IMR-90 (cell line): ENCODE results near the gene STEAP3. TPM values are rescaled to one million over a fixed set of nuclear protein-coding genes. Genes with fewer than 3 reads are reported as not detected.

ENCODE experiments used
- ATAC-seq: fragments of 200-7000 bp; cut with Tn5 transposase; 2 replicates; pipeline ENCODE4 v1.9.1; 2020; ENCODE audit warnings: low read depth, mild to moderate bottlenecking, moderate library complexity
- BruUV-seq: library from RNA; stranded (reverse); fragments of 400-500 nt; replicated peaks from 2 replicates; lab custom pipeline; 2021; lab: Mats Ljungman, UMichigan
- CTCF ChIA-PET: fragments of 300-600 bp; formaldehyde crosslinking; extraction: SDS; loops from one replicate; lab custom pipeline; 2021; ENCODE audit warnings: antibody characterized with exemption; lab: Yijun Ruan, JAX
- POLR2A ChIA-PET: fragments of 300-600 bp; sonication (Branson Sonifier 250); formaldehyde crosslinking; loops from one replicate; lab custom pipeline; 2022; ENCODE audit warnings: antibody characterized with exemption; ENCODE audit not compliant: unreplicated experiment; lab: Charles Lee
- DNase-seq: peaks from one replicate; pipeline ENCODE4 v3.0.0; 2013
- H2AFZ ChIP-seq: replicated peaks from 2 replicates; pipeline ENCODE3; 2013; ENCODE audit warnings: low read length, mild to moderate bottlenecking; ENCODE audit not compliant: poor library complexity
- H2AK5ac ChIP-seq: 2 replicates; pipeline ENCODE4 v1.6.1; 2013; ENCODE audit warnings: low read depth, low read length, inconsistent platforms
- H2AK9ac ChIP-seq: replicated peaks from 2 replicates; pipeline ENCODE3; 2013; ENCODE audit warnings: mild to moderate bottlenecking, low read depth, low read length, moderate library complexity; ENCODE audit not compliant: poor library complexity
- H2BK120ac ChIP-seq: 2 replicates; pipeline ENCODE4 v1.6.1; 2013; ENCODE audit warnings: low read depth, low read length, inconsistent platforms
- H2BK15ac ChIP-seq: 3 replicates; pipeline ENCODE4 v1.6.1; 2013; ENCODE audit warnings: low read depth, low read length, inconsistent platforms
- H2BK20ac ChIP-seq: 2 replicates; pipeline ENCODE4 v1.6.1; 2013; ENCODE audit warnings: low read depth, mild to moderate bottlenecking, inconsistent platforms, low read length, moderate library complexity
- H2BK5ac ChIP-seq: 2 replicates; pipeline ENCODE4 v1.6.1; 2013; ENCODE audit warnings: mild to moderate bottlenecking, low read depth, low read length, inconsistent platforms; ENCODE audit not compliant: poor library complexity, severe bottlenecking
- H3K14ac ChIP-seq: replicated peaks from 2 replicates; pipeline ENCODE4 v1.6.1; 2013; ENCODE audit warnings: low read depth, low read length, inconsistent platforms
- H3K18ac ChIP-seq: 2 replicates; pipeline ENCODE4 v1.6.1; 2013; ENCODE audit warnings: low read depth, low read length, control low read depth
- H3K23ac ChIP-seq: 2 replicates; pipeline ENCODE4 v1.6.1; 2013; ENCODE audit warnings: low read depth, low read length, inconsistent platforms
- H3K27ac ChIP-seq: 2 replicates; pipeline ENCODE4 v1.5.1; 2013; ENCODE audit warnings: mild to moderate bottlenecking, control low read depth, low read length; ENCODE audit not compliant: insufficient read depth
- H3K27me3 ChIP-seq: 2 replicates; pipeline ENCODE4 v1.6.1; 2013; ENCODE audit warnings: low read length; ENCODE audit not compliant: control insufficient read depth, insufficient read depth
- H3K36me3 ChIP-seq: 2 replicates; pipeline ENCODE4 v1.6.1; 2013; ENCODE audit warnings: low read length, mixed read lengths; ENCODE audit not compliant: control insufficient read depth, insufficient read depth
- H3K4ac ChIP-seq: 2 replicates; pipeline ENCODE4 v1.6.1; 2013; ENCODE audit warnings: low read depth, low read length, inconsistent platforms
- H3K4me1 ChIP-seq: 2 replicates; pipeline ENCODE4 v1.6.1; 2013; ENCODE audit warnings: low read length, mixed read lengths; ENCODE audit not compliant: control insufficient read depth, insufficient read depth
- H3K4me2 ChIP-seq: 2 replicates; pipeline ENCODE4 v1.6.1; 2013; ENCODE audit warnings: low read depth, mild to moderate bottlenecking, control low read depth, low read length, moderate library complexity
- H3K4me3 ChIP-seq: 2 replicates; pipeline ENCODE4 v1.5.1; 2013; ENCODE audit warnings: low read depth, mild to moderate bottlenecking, control low read depth, low read length, moderate library complexity; ENCODE audit not compliant: insufficient read depth
- H3K56ac ChIP-seq: 2 replicates; pipeline ENCODE4 v1.6.1; 2013; ENCODE audit warnings: low read length, inconsistent platforms; ENCODE audit not compliant: insufficient read depth; ENCODE audit errors: extremely low read depth
- H3K79me1 ChIP-seq, 2 experiments: 2 replicates each; pipeline ENCODE4 v1.6.1; 2013; ENCODE audit warnings: low read length in 2 of 2, inconsistent platforms in 1 of 2, low read depth in 1 of 2
- H3K9ac ChIP-seq: 2 replicates; pipeline ENCODE4 v1.6.1; 2013; ENCODE audit warnings: low read depth, low read length, control low read depth
- H3K9me1 ChIP-seq: 2 replicates; pipeline ENCODE4 v1.6.1; 2013; ENCODE audit warnings: low read length, inconsistent platforms; ENCODE audit not compliant: insufficient read depth
- H3K9me3 ChIP-seq: 2 replicates; pipeline ENCODE4 v1.6.1; 2013; ENCODE audit warnings: low read length; ENCODE audit not compliant: control insufficient read depth, insufficient read depth
- H4K20me1 ChIP-seq: 2 replicates; pipeline ENCODE4 v1.6.1; 2013; ENCODE audit warnings: low read length, inconsistent platforms; ENCODE audit not compliant: insufficient read depth
- H4K5ac ChIP-seq: 2 replicates; pipeline ENCODE4 v1.6.1; 2013; ENCODE audit warnings: mild to moderate bottlenecking, low read depth, low read length, control low read depth
- H4K8ac ChIP-seq, 2 experiments: 2 replicates each; pipeline ENCODE4 v1.6.1; 2013; ENCODE audit warnings: low read depth in 2 of 2, low read length in 2 of 2, control low read depth in 1 of 2, inconsistent platforms in 1 of 2
- H4K91ac ChIP-seq: 2 replicates; pipeline ENCODE4 v1.6.1; 2013; ENCODE audit warnings: low read depth, low read length, inconsistent platforms; ENCODE audit not compliant: insufficient read depth
- BHLHE40 ChIP-seq: fragments of 150-350 bp; IDR thresholded peaks from 2 replicates; pipeline ENCODE4 v1.6.1; 2016; ENCODE audit warnings: mild to moderate bottlenecking, low read depth, low read length
- CEBPB ChIP-seq: IDR thresholded peaks from 2 replicates; pipeline ENCODE4 v1.6.1; 2012; ENCODE audit warnings: low read depth, low read length, improper control_type of control experiment
- CHD1 ChIP-seq: IDR thresholded peaks from 2 replicates; pipeline ENCODE4 v1.6.1; 2012; ENCODE audit warnings: low read depth, low read length, improper control_type of control experiment
- CTCF ChIP-seq: conservative IDR thresholded peaks from 2 replicates; pipeline ENCODE4 v1.5.1; 2012; ENCODE audit warnings: mild to moderate bottlenecking, low read depth, low read length, improper control_type of control experiment
- FOS ChIP-seq: fragments of 150-350 bp; IDR thresholded peaks from 2 replicates; pipeline ENCODE4 v1.6.1; 2016; ENCODE audit warnings: low read depth, low read length
- MAFK ChIP-seq: IDR thresholded peaks from 2 replicates; pipeline ENCODE4 v1.6.1; 2012; ENCODE audit warnings: low read depth, low read length, improper control_type of control experiment
- MAZ ChIP-seq: IDR thresholded peaks from 2 replicates; pipeline ENCODE4 v1.6.1; 2012; ENCODE audit warnings: low read depth, mild to moderate bottlenecking, low read length, improper control_type of control experiment, moderate library complexity, borderline replicate concordance
- MXI1 ChIP-seq: IDR thresholded peaks from 2 replicates; pipeline ENCODE4 v1.6.1; 2012; ENCODE audit warnings: low read depth, mild to moderate bottlenecking, low read length, moderate library complexity, borderline replicate concordance
- NFE2L2 ChIP-seq: fragments of 150-350 bp; IDR thresholded peaks from 2 replicates; pipeline ENCODE4 v1.6.1; 2016; ENCODE audit warnings: low read depth, mild to moderate bottlenecking, low read length
- POLR2A ChIP-seq: IDR thresholded peaks from 2 replicates; pipeline ENCODE4 v1.6.1; 2012; ENCODE audit warnings: mild to moderate bottlenecking, low read depth, low read length
- RAD21 ChIP-seq: IDR thresholded peaks from 2 replicates; pipeline ENCODE4 v1.6.1; 2012; ENCODE audit warnings: low read length, improper control_type of control experiment
- RCOR1 ChIP-seq: IDR thresholded peaks from 2 replicates; pipeline ENCODE4 v1.6.1; 2012; ENCODE audit warnings: mild to moderate bottlenecking, low read length, improper control_type of control experiment; ENCODE audit not compliant: insufficient replicate concordance
- RFX5 ChIP-seq: IDR thresholded peaks from 2 replicates; pipeline ENCODE4 v1.8.0; 2012; ENCODE audit warnings: low read depth, mild to moderate bottlenecking, low read length, moderate library complexity
- SMC3 ChIP-seq: fragments of 150-350 bp; IDR thresholded peaks from 2 replicates; pipeline ENCODE4 v1.6.1; 2016; ENCODE audit warnings: low read depth, mild to moderate bottlenecking, antibody characterized with exemption, low read length, moderate library complexity
- WGBS, 2 experiments: methylation state at CpG; one replicate each; pipeline versions ENCODE4 v1.1.5 to v1.1.7; 2013; ENCODE audit warnings: missing lambda C conversion rate in 2 of 2; ENCODE audit not compliant: insufficient read length in 1 of 2; ENCODE audit errors: extremely low coverage in 2 of 2; 5-methylcytosine and 5-hydroxymethylcytosine counted together
- dilution Hi-C: fragments of 300-500 bp; cut with HindIII; formaldehyde crosslinking; loops from one replicate; pipeline ENCODE4 v1.14.3; 2018; ENCODE audit warnings: low sequenced_read_pairs; ENCODE audit not compliant: unreplicated experiment
- in situ Hi-C: fragments of 300-500 bp; cut with MboI; formaldehyde crosslinking; loops from 3 replicates; pipeline ENCODE4 v1.14.3; 2019; ENCODE audit warnings: low sequenced_read_pairs, inconsistent platforms, mixed read lengths
- intact Hi-C: fragments of 100-400 bp; cut with micrococcal nuclease; formaldehyde crosslinking; loops from 2 replicates; pipeline ENCODE4 v1.10.0; 2022
- polyA plus RNA-seq, 3 experiments: library from polyadenylated mRNA; depleted of rRNA; stranded (reverse); fragments of >200 nt; gene quantifications; 2 replicates each; pipeline ENCODE4 v1.2.3, GENCODE V29; 2012; ENCODE audit warnings: low replicate concordance in 1 of 3
- total RNA-seq: library from RNA; depleted of rRNA; stranded (reverse); fragments of >200 nt; gene quantifications from 2 replicates; pipeline ENCODE4 v1.2.3, GENCODE V29; 2012
- TF ChIP-seq, protein P1 (sequence below): fragments of 150-350 bp; IDR thresholded peaks from 2 replicates; pipeline ENCODE4 v1.6.1; 2016; ENCODE audit warnings: low read depth, mild to moderate bottlenecking, low read length, moderate library complexity, borderline replicate concordance

Gene STEAP3
- total and polyA plus RNA-seq, 2 of the 4 experiments (the other 2 are of a cell fraction), result 19.4 to 43.9 TPM

GRCh38 chr2:119293900-119294299 lies 70.3 kb downstream of the STEAP3 start:
- Histone ChIP-seq H3K56ac (no peak overlapping the region), H3K18ac (no peak overlapping the region), H3K4me2 (no peak overlapping the region), H2BK5ac (no peak overlapping the region), H3K79me1 (no peaks in the 10 kb centered on the region), H3K27ac (no peak overlapping the region), H2AK9ac (no peak overlapping the region), H4K8ac (no peak overlapping the region), H4K91ac (no peak overlapping the region), H3K9me1 (no peaks in the 10 kb centered on the region), H3K27me3 (no peaks in the 10 kb centered on the region), H2BK20ac (no peak overlapping the region), H3K4me1 (no peaks in the 10 kb centered on the region), H3K9ac (no peak overlapping the region), H4K20me1 (no peaks in the 10 kb centered on the region), H3K9me3 (no peaks in the 10 kb centered on the region), H2BK120ac (no peak overlapping the region), H3K4ac (no peak overlapping the region), H3K36me3 (no peaks in the 10 kb centered on the region), H2AFZ (no peak overlapping the region), H3K14ac (no peak overlapping the region), H4K5ac (no peak overlapping the region), H2BK15ac (no peak overlapping the region), H2AK5ac (no peak overlapping the region), H3K4me3 (no peak overlapping the region), H3K23ac (no peak overlapping the region)
- 100% methylated on average over 2 of the region's 7 CpGs; no CpG with 5 or more reads in 1 of the 2 experiments for WGBS, 2 experiments
- no peak for ATAC-seq
- intact Hi-C loops, result no loop called here
- ChIA-PET CTCF (no interaction called here), POLR2A (no interaction called here)
- no TSS peak for BruUV-seq
- no peak for DNase-seq
- in situ Hi-C loops, result no loop called here
- TF ChIP-seq, protein P1, sequence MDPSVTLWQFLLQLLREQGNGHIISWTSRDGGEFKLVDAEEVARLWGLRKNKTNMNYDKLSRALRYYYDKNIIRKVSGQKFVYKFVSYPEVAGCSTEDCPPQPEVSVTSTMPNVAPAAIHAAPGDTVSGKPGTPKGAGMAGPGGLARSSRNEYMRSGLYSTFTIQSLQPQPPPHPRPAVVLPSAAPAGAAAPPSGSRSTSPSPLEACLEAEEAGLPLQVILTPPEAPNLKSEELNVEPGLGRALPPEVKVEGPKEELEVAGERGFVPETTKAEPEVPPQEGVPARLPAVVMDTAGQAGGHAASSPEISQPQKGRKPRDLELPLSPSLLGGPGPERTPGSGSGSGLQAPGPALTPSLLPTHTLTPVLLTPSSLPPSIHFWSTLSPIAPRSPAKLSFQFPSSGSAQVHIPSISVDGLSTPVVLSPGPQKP, result no peak
- no peak for TF ChIP-seq RCOR1
- TF ChIP-seq MXI1, result no peak
- TF ChIP-seq CEBPB, result no peak
- no peak for TF ChIP-seq RAD21
- TF ChIP-seq CTCF, result no peak
- TF ChIP-seq SMC3, result no peak
- TF ChIP-seq CHD1, result no peak
- TF ChIP-seq BHLHE40, result no peak
- no peak for TF ChIP-seq RFX5
- TF ChIP-seq FOS, result no peak
- TF ChIP-seq NFE2L2, result no peak
- no peak for TF ChIP-seq MAZ
- no peak for TF ChIP-seq POLR2A
- no peak for TF ChIP-seq MAFK
- dilution Hi-C loops, result no loop called here
